SKM-1 treated with dmso at 0.1 percent for 144 hours (cell line): Measurements from ENCODE around the gene SFXN4.
A peak's percentile ranks its signal among the peaks of the same experiment; 100 is the strongest.
"Not testable (repeated sequence)": the region's sequence is repeated elsewhere in the genome, so short reads cannot be mapped to it uniquely, and the experiment has no call there.

Experiments used
- DNase-seq: peaks from one replicate; lab custom pipeline; 2025; ENCODE audit not compliant: unreplicated experiment; lab: John Stamatoyannopoulos, UW

Gene SFXN4

DNA sequence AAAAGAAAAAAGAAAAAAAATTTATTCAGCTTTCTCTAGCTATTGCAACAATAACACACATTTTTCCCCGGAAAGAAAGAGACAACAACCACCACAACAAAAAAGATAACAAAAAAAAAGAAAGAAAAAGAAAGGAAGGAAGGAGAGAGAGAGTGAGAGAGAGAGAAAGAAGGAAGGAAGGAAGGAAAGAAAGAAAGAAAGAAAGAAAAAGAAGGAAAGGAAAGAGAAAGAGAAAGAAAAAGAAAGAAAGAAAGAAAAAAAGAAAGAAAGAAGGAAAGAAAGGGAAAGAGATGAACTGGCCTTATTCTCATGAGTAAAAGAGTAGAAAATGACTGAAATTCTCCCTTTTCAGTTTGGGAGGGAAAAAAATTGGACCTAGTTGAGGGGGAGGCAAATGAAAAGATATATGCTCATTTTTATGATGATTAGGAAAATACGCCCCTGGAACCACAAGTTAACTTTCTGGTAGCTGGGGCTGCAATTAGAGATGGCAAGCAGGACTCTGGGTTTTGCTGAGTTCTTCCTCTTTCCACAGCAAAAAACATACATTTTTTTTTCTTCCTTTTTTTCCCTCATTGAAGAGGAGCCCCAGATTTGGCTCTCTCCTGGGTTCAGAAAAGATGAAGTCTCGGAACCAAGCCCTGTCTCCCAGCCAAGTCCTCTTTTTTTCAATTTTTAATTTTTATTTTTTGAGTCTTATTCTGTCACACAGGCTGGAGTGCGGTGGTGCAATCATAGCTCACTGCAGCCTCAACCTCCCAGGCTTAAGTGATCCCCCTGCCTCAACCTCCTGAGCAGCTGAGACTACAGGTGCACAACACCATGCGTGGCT, 25.7 kb upstream of the SFXN4 start:
- DNase-seq: peak; percentile 75

GRCh38 chr10:119190353-119190752, 24.8 kb upstream of the SFXN4 start:
- DNase-seq: no peak

DNA sequence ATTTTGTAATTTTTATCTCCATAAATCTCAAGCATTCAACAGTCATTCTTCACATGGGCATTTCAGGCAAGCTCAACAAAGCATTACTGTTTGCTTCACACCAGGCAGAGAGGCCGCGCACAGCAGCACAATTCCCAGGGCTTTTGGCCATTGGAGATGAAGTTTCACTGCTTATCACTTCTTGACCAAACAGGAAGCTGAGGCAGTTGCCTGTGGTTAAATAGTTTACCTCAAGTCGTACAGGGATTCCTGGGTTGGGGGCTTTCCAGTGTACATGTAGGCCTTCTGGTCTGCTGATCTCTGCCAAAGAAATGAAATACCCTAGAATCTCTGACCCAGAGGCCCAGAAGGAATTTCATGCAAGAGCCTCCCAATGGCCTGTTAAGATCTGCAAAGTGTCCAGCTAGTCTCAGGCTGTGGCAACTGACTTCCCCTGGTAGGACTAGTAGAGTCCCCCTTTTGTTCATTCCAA, 24.3 kb upstream of the SFXN4 start:
- no peak for DNase-seq

DNA sequence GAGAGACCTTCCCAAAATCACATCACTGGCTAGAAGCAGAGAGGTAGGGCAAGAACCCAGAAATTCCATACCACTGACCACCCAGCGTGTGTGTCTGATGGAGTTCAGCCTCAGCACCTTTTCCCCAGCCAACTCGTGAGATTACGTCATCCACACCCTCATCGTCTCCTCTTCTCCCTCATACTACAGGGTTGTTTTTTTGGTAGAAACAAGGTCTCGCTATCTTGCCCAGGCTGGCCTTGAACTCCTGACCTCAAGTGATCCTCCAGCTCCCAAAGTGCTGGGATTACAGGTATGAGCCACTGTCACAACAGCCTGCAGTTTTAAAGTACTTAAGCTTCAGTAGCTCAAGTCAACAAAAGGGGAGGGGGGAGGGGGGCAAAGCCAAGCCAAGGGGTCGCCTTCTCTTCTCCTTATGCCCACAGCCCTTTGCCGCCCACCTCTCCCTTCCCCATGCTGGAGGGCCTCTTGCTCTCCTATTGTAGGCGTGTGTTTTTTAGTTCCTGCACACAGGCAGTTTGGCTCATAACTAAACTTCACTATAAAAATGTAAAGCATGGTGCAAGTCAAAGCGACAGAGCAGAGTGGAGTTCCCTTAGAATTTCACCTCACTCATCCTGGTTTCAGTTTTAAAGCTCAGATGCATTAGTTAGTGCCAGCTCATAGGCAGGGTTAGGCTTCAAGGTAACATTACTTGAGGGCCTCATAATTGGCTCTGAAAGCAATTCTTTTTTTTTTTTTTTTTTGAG, 18.3 kb upstream of the SFXN4 start:
- no peak for DNase-seq

- not testable (repeated sequence) for DNase-seq
These were observed 15.4 kb upstream of the SFXN4 start for GRCh38 chr10:119180850-119181400.

DNA sequence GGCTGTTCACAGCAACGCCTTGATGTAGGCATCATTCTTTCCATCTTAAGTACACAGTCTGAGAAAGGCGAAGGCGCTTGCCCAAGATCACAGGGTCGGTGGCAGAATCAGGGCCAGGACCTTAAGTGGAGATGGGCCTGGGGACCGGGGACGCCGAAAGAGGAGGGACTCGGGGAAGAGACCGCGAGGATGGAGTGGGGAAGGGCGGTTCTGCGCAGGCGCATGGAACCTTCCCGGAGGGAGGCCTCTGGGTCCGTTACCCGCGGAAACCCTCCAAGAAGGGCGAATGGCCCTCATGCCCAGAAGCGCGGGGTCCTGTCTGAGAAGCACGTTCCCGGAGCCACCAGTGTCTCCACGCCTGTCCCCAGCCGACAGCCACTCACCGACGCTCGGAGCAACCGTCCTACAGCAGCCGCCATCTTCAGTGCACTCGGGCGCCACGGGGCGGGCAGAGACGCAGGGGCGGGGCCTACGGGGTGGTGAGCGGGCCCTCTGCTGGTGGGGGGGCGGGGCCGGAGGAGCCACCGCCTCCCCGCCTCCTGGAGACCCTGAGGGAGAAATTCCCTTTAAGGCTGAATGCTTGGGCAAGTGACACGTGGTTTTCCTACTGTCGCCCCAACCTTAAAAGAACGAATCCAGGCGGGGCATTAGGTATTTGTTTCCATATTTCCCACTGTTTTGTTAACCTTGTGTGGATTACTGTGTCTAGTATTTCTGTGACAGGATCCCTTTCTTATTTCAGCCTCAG, 13.0 kb upstream of the SFXN4 start, which contains the start of gene PRDX3:
Gene PRDX3 (minus strand): TSS at position 441 of the 748 bp plus-strand sequence. CDS start 22 bp downstream, at position 419.
- DNase-seq: peak; percentile 84

- DNase-seq: no peak
These were observed 12.3 kb upstream of the SFXN4 start for GRCh38 chr10:119177708-119178371.

DNA sequence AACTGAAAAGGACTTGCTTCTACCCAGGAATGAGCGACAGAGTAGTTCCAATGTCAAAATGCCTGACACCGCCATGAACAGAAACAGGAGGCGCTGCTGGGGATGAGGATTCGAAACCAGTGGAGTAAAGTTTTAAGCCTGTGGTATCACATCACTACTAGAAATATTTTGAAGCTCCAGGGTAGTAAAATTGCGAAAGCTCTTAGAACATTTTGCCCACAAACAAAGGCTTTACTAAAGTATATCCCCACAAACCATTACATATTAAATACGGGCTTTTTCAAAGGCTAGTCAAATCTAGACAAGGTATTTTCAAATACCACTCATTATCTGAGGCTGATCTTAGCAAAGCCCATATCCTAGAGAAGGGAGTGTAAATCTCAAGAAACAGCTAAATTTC, 10.7 kb upstream of the SFXN4 start:
- DNase-seq: no peak

- DNase-seq: no peak
These were observed 8.6 kb upstream of the SFXN4 start for GRCh38 chr10:119174109-119174508.

- no peak for DNase-seq
These were observed 1.5 kb upstream of the SFXN4 start for GRCh38 chr10:119167041-119167440.

GRCh38 chr10:119166564-119166963, 1.1 kb upstream of the SFXN4 start:
- no peak for DNase-seq

GRCh38 chr10:119166118-119166500, 595 bp upstream of the SFXN4 start:
- DNase-seq: no peak

DNA sequence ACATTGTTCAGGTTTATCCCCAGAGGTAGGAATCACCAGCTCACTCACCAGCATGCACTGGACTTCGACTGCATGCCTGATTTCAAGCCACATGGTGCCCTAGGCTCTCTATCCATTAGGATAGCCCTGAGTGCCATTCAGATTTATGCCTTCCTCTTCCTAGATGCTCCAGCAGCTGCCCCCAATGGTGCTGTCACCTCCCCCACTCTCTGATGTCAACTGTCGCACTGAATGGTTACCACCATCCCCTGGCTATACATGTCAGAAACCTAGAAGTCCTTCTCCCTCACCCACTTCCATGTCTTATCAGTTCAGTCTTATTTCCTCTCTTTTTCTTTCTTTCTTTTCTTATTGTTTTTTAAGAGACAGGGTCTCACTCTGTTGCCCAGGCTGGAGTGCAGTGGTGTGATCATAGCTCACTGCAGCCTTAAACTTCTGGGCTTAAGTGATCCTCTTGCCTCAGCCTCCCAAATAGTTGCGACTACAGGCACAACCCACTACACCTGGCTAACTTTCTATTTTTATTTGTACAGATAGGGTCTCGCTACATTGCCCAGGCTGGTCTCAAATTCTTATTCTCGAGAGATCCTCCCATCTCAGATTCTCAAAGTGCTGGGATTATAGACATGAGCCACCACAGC, 2.9 kb downstream of the SFXN4 start:
- no peak for DNase-seq

DNA sequence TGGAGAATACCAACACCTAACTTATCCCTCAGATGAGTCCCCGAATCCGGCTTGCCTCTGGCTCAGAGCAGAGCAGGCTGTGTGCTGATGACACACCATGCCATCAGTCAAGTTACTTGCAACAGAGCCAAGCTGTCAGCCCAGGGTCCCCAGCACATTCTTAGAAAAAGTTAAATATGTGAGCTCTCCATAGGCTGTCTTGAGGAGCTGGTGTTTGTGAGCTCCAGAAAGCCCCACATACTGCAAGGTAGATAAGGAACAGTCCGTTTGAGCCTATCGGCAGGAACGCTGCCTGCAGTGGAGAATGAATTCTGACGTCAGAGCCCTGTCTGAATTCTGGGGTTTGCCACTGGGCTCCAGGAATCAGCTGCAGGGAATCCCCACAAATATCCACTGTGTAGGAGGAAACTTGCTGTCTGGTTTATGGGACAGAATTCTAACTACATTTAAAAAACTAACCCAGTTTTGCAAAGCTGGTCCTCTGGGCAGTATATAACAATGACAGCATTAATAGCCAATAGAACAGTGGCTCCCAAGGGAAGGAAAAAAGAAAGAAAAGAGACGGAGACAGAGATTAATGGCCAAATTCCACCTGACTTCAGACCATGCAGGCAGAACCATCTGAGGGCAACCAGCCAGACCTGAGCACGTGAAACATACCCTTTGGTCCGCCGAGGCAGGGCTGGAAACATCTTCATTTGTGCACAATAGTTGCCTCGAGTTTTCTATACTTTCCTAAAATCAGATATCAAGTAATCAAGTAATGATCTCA, 3.6 kb downstream of the SFXN4 start:
- DNase-seq: no peak

- no peak for DNase-seq
These were observed 6.2 kb downstream of the SFXN4 start for GRCh38 chr10:119159332-119159731.

GRCh38 chr10:119153661-119154060, 11.9 kb downstream of the SFXN4 start:
- no peak for DNase-seq

GRCh38 chr10:119153041-119153440, 12.5 kb downstream of the SFXN4 start:
- DNase-seq: no peak

DNA sequence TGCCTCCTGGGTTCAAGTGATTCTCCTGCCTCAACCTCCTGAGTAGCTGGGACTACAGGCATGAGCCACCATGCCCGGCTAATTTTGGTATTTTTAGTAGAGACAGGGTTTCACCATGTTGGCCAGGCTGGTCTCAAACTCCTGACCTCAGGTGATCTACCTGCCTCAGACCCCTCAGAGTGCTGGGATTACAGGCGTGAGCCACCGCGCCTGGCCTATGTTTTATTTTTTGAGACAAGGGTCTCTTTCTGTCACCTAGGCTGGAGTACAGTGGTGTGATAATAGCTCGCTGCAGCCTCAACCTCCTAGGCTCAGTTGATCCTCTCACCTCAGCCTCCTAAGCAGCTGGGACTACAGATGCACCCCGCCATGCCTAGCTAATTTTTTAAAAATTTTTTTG, 13.9 kb downstream of the SFXN4 start:
- not testable (repeated sequence) for DNase-seq

- no peak for DNase-seq
These were observed 15.8 kb downstream of the SFXN4 start for GRCh38 chr10:119149729-119150128.
